HCT116 (cell line): Measurements from ENCODE around the gene MED13L. TPM values are rescaled to one million over a fixed set of nuclear protein-coding genes. Genes with fewer than 3 reads are reported as not detected.

Experiments
- ATAC-seq: fragments of 200-7000 bp; cut with Tn5 transposase; 2 replicates; pipeline ENCODE4 v1.9.1; 2020; ENCODE audit warnings: mild to moderate bottlenecking, moderate library complexity
- BruUV-seq: library from RNA; stranded (reverse); fragments of 400-500 nt; replicated peaks from 2 replicates; lab custom pipeline; 2021; lab: Mats Ljungman, UMichigan
- CTCF ChIA-PET: fragments of 300-600 bp; sonication (Branson Sonifier 250); formaldehyde crosslinking; loops from one replicate; lab custom pipeline; 2021; ENCODE audit warnings: antibody characterized with exemption; lab: Charles Lee
- POLR2A ChIA-PET: fragments of 300-600, 350-600 bp; sonication (Branson Sonifier 250); formaldehyde crosslinking; loops from one replicate; lab custom pipeline; 2021; ENCODE audit warnings: antibody characterized with exemption; lab: Charles Lee
- RAD21 ChIA-PET, 2 experiments: fragments of 300-600 bp; sonication (Branson Sonifier 250); formaldehyde crosslinking; loops; one replicate each; lab custom pipeline; 2023; ENCODE audit warnings: low total read pairs in 2 of 2; ENCODE audit not compliant: uncharacterized antibody in 2 of 2, unreplicated experiment in 2 of 2, low non-redundant PET in 1 of 2; lab: Charles Lee
- DNase-seq: peaks from one replicate; pipeline ENCODE4 v3.0.0-alpha.2; 2010; ENCODE audit warnings: low read depth, low spot score
- H2AFZ ChIP-seq: fragments of 200-600 bp; shearing (Covaris generic), sonication (generic); 2 replicates; pipeline ENCODE4 v1.6.1; 2017; ENCODE audit warnings: low read depth, mixed run types, mixed read lengths, antibody characterized with exemption, low read length; ENCODE audit not compliant: poor library complexity, severe bottlenecking
- H3K27ac ChIP-seq: 2 replicates; pipeline ENCODE4 v1.5.1; 2012; ENCODE audit warnings: low read depth, low read length
- H3K27me3 ChIP-seq: fragments of 200-600 bp; sonication (generic); 2 replicates; pipeline ENCODE4 v1.6.1; 2016; ENCODE audit warnings: mixed run types, low read length, mixed read lengths; ENCODE audit not compliant: insufficient read depth
- H3K36me3 ChIP-seq, 2 experiments: fragments of 200-500 bp in 1 of 2; fragments of 200-600 bp in 1 of 2; sonication (Bioruptor generic) in 1 of 2; sonication (generic) in 1 of 2; 2 replicates each; pipeline versions ENCODE4 v1.5.1 to v1.6.1; 2014 to 2016; ENCODE audit warnings: low read length in 2 of 2, inconsistent platforms in 1 of 2, mixed read lengths in 1 of 2, mixed run types in 1 of 2; ENCODE audit not compliant: insufficient read depth in 2 of 2, control insufficient read depth in 1 of 2
- H3K4me1 ChIP-seq, 2 experiments: fragments of 200-600 bp in 1 of 2; sonication (generic) in 1 of 2; 2 replicates each; pipeline versions ENCODE4 v1.5.1 to v1.6.1; 2012 to 2017; ENCODE audit warnings: low read length in 2 of 2, inconsistent platforms in 1 of 2, mild to moderate bottlenecking in 1 of 2, mixed read lengths in 1 of 2, mixed run types in 1 of 2, moderate library complexity in 1 of 2; ENCODE audit not compliant: insufficient read depth in 2 of 2, control insufficient read depth in 1 of 2
- H3K4me2 ChIP-seq: fragments of 200-600 bp; sonication (generic); 2 replicates; pipeline ENCODE4 v1.6.1; 2017; ENCODE audit warnings: mixed run types, low read length, mixed read lengths
- H3K4me3 ChIP-seq, 2 experiments: fragments of 200-600 bp in 1 of 2; sonication (generic) in 1 of 2; replicated peaks in 1 of 2; 2 replicates each; pipeline ENCODE4 v1.5.1; 2011 to 2016; ENCODE audit warnings: low read length in 2 of 2, control low read depth in 1 of 2, low read depth in 1 of 2, mild to moderate bottlenecking in 1 of 2, mixed read lengths in 1 of 2, mixed run types in 1 of 2
- H3K79me2 ChIP-seq: fragments of 200-600 bp; sonication (generic); 2 replicates; pipeline ENCODE4 v1.6.1; 2017; ENCODE audit warnings: mild to moderate bottlenecking, mixed run types, low read length, moderate library complexity, mixed read lengths; ENCODE audit not compliant: insufficient read depth
- H3K9ac ChIP-seq: fragments of 200-600 bp; sonication (generic); 2 replicates; pipeline ENCODE4 v1.6.1; 2016; ENCODE audit warnings: low read length, mixed read lengths
- H3K9me2 ChIP-seq: fragments of 200-600 bp; sonication (generic), shearing (Covaris generic); 2 replicates; pipeline ENCODE4 v1.6.1; 2017; ENCODE audit warnings: mixed run types, mild to moderate bottlenecking, moderate library complexity; ENCODE audit not compliant: insufficient read depth
- H3K9me3 ChIP-seq, 2 experiments: fragments of 200-500 bp in 1 of 2; fragments of 200-600 bp in 1 of 2; sonication (Bioruptor generic) in 1 of 2; sonication (generic) in 1 of 2; 2 replicates each; pipeline ENCODE4 v1.6.1; 2014 to 2017; ENCODE audit warnings: low read length in 2 of 2, mixed read lengths in 2 of 2, inconsistent platforms in 1 of 2, low read depth in 1 of 2, mild to moderate bottlenecking in 1 of 2, mixed run types in 1 of 2, moderate library complexity in 1 of 2; ENCODE audit not compliant: control insufficient read depth in 1 of 2, insufficient read depth in 1 of 2
- H4K20me1 ChIP-seq: fragments of 200-600 bp; sonication (generic), shearing (Covaris generic); 2 replicates; pipeline ENCODE4 v1.6.1; 2017; ENCODE audit warnings: mixed run types, mild to moderate bottlenecking, moderate library complexity; ENCODE audit not compliant: insufficient read depth
- CBX3 ChIP-seq: IDR thresholded peaks from 2 replicates; pipeline ENCODE4 v1.6.1; 2012; ENCODE audit warnings: low read depth
- CEBPB ChIP-seq: IDR thresholded peaks from 2 replicates; pipeline ENCODE4 v1.6.1; 2012; ENCODE audit warnings: low read depth
- CTCF ChIP-seq, 3 experiments: fragments of 200-600 bp in 1 of 3; sonication (generic) in 1 of 3; IDR thresholded peaks in 2 of 3; conservative IDR thresholded peaks in 1 of 3; 2 replicates each; pipeline ENCODE4 v1.5.1; 2012 to 2017; ENCODE audit warnings: low read depth in 2 of 3, low read length in 2 of 3, antibody characterized with exemption in 1 of 3, borderline replicate concordance in 1 of 3, control low read depth in 1 of 3, mild to moderate bottlenecking in 1 of 3, mixed read lengths in 1 of 3, mixed run types in 1 of 3, moderate library complexity in 1 of 3; ENCODE audit not compliant: insufficient read depth in 1 of 3
- EZH2 ChIP-seq: fragments of 200-600 bp; sonication (generic); IDR thresholded peaks from 2 replicates; pipeline ENCODE4 v1.6.1; 2017; ENCODE audit warnings: antibody characterized with exemption, mixed run types
- FOSL1 ChIP-seq: IDR thresholded peaks from 2 replicates; pipeline ENCODE4 v1.6.1; 2012; ENCODE audit warnings: low read depth
- POLR2A ChIP-seq: IDR thresholded peaks from 2 replicates; pipeline ENCODE4 v1.7.0; 2011; ENCODE audit warnings: borderline replicate concordance; ENCODE audit not compliant: insufficient read depth, insufficient read length; ENCODE audit errors: extremely low read depth
- POLR2AphosphoS5 ChIP-seq: IDR thresholded peaks from 2 replicates; pipeline ENCODE4 v1.6.1; 2011; ENCODE audit warnings: mild to moderate bottlenecking, low read depth, low read length, moderate library complexity
- RAD21 ChIP-seq: IDR thresholded peaks from 2 replicates; pipeline ENCODE4 v1.6.1; 2012; ENCODE audit warnings: low read depth, mild to moderate bottlenecking
- SP1 ChIP-seq: IDR thresholded peaks from 2 replicates; pipeline ENCODE4 v1.6.1; 2012; ENCODE audit warnings: low read depth
- SRF ChIP-seq: IDR thresholded peaks from 2 replicates; pipeline ENCODE4 v1.6.1; 2012; ENCODE audit warnings: low read depth
- ZBTB33 ChIP-seq: IDR thresholded peaks from 2 replicates; pipeline ENCODE4 v1.6.1; 2011; ENCODE audit warnings: mild to moderate bottlenecking, low read length, moderate library complexity; ENCODE audit not compliant: insufficient replicate concordance; ENCODE audit errors: extremely low read depth
- ZFX ChIP-seq: fragments of 450-650 bp; IDR thresholded peaks from 2 replicates; pipeline ENCODE4 v1.6.1; 2017
- ZNF274 ChIP-seq: fragments of 200-500 bp; sonication (Bioruptor generic); IDR thresholded peaks from 2 replicates; pipeline ENCODE4 v1.6.1; 2014; ENCODE audit warnings: mild to moderate bottlenecking, low read depth, low read length, inconsistent platforms
- intact Hi-C: fragments of 100-400 bp; cut with micrococcal nuclease; formaldehyde crosslinking; loops from 2 replicates; pipeline ENCODE4 v1.10.0; 2022
- total RNA-seq: library from RNA; stranded (reverse); gene quantifications from one replicate; pipeline ENCODE4 v1.2.1, GENCODE V29; 2021; ENCODE audit not compliant: unreplicated experiment

Gene MED13L
- total RNA-seq, 1 experiment from 2014 or later: 176 TPM

- POLR2A ChIA-PET: no interaction called here
- Histone ChIP-seq H3K36me3 (no peaks in the 10 kb centered on the region), H3K27ac (no peak overlapping the region), H3K4me1 (no peaks in the 10 kb centered on the region), H2AFZ (no peak overlapping the region), H3K4me2 (no peak overlapping the region), H3K27me3 (no peaks in the 10 kb centered on the region), H3K79me2 (peaks cover 97% of the 10 kb centered on the region), H3K9ac (no peak overlapping the region), H3K9me2 (no peaks in the 10 kb centered on the region), H3K4me3 (no peak overlapping the region), H4K20me1 (peaks cover 14% of the 10 kb centered on the region; the same call in 1 of the 2 replicates), H3K9me3 (no peaks in the 10 kb centered on the region)
- intact Hi-C loops: no loop called here
- no peak for TF ChIP-seq ZFX
- no peak for TF ChIP-seq ZBTB33
- no peak for TF ChIP-seq SP1
- TF ChIP-seq RAD21: no peak
- no peak for TF ChIP-seq ZNF274
- no peak for TF ChIP-seq SRF
- no peak for TF ChIP-seq EZH2
- no peak for TF ChIP-seq CTCF (IDR thresholded peaks at IDR 0.05 in 2 of 3, conservative IDR thresholded peaks at IDR 0.05 in 1 of 3; ENCODE audit: borderline replicate concordance in 1 of 3, insufficient read depth in 1 of 3, low read depth in 2 of 3, low read length in 2 of 3)
- TF ChIP-seq POLR2A: no peak
- TF ChIP-seq POLR2AphosphoS5: no peak
- no peak for TF ChIP-seq CBX3
- no peak for TF ChIP-seq FOSL1
- no peak for TF ChIP-seq CEBPB
- DNase-seq (no peak), ATAC-seq (no peak)
- CTCF ChIA-PET: no interaction called here
- no TSS peak for BruUV-seq
- RAD21 ChIA-PET: no interaction called here
These were observed 197.1 kb downstream of the MED13L start for GRCh38 chr12:116080415-116080814.
